Activated CD4-positive, alpha-beta T cell treated with anti-CD3 and anti-CD28 coated beads for 24 hours (primary cell): Measurements from ENCODE around the gene AOC1.
"Not testable (repeated sequence)": the region's sequence is repeated elsewhere in the genome, so short reads cannot be mapped to it uniquely, and the experiment has no call there.

Source experiments
- DNase-seq, 2 donors: peaks; one replicate each; pipeline ENCODE4 v3.0.0-alpha.2; 2020; ENCODE audit warnings: low read depth in 2 of 2

The AOC1 gene, protein sequence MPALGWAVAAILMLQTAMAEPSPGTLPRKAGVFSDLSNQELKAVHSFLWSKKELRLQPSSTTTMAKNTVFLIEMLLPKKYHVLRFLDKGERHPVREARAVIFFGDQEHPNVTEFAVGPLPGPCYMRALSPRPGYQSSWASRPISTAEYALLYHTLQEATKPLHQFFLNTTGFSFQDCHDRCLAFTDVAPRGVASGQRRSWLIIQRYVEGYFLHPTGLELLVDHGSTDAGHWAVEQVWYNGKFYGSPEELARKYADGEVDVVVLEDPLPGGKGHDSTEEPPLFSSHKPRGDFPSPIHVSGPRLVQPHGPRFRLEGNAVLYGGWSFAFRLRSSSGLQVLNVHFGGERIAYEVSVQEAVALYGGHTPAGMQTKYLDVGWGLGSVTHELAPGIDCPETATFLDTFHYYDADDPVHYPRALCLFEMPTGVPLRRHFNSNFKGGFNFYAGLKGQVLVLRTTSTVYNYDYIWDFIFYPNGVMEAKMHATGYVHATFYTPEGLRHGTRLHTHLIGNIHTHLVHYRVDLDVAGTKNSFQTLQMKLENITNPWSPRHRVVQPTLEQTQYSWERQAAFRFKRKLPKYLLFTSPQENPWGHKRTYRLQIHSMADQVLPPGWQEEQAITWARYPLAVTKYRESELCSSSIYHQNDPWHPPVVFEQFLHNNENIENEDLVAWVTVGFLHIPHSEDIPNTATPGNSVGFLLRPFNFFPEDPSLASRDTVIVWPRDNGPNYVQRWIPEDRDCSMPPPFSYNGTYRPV

DNA sequence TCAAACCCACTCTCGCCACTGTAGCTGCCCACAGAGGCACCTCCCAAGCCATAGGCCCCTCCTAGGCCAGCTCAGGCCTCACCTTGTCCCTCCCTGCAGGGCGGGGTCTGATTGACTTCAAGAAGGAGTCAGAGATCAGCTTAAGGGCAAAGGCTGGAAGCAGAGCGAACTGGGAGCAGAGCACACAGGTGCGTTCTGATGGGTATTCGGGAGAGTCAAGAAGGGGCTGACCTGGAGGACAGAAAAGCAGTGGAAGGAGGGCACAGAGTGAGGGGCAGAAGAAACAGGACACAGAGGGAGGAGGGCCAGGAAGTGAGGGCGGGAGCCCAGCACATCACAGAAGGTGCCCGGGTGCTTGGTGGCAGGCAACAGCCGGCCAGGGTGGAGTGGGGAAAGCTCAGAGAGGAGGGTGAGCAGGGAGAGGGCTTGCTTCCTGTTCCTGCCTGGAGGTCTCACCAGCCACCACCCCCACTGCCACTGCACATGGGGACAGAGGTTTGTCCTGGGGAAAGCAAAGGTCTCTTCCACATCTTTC is at the start of gene AOC1:
Gene AOC1 (plus strand): TSS at position 147 of the 535 bp plus-strand sequence. CDS start 3,954 bp downstream, outside the sequence.
- DNase-seq, result no peak

DNA sequence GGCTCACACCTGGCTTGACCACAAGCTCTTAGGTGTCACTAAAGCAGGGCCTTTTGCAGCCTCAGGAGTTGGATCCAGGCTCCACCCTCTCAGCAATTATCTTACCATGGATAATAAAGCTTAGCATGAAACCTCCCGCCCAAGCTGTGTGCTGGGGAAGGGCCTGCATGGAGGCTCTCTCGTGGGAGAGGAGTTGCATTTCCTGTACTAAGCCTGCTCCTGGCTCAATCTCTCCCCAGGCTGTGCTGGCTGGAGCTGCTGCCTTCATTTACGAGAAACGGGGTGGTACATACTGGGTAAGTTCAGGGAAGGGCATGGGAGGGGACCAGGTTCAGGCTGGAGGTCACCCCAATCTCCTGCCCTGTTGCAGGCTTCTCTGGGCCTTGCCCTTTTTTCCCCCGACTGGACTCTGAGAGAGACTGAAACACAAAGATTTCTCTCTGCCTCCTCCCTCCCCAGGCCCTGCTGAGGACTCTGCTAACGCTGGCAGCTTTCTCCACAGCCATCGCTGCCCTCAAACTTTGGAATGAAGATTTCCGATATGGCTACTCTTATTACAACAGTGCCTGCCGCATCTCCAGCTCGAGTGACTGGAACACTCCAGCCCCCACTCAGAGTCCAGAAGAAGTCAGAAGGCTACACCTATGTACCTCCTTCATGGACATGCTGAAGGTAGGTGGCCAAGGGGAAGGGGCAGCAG is 49.0 kb upstream of the AOC1 start:
- no peak for DNase-seq

DNA sequence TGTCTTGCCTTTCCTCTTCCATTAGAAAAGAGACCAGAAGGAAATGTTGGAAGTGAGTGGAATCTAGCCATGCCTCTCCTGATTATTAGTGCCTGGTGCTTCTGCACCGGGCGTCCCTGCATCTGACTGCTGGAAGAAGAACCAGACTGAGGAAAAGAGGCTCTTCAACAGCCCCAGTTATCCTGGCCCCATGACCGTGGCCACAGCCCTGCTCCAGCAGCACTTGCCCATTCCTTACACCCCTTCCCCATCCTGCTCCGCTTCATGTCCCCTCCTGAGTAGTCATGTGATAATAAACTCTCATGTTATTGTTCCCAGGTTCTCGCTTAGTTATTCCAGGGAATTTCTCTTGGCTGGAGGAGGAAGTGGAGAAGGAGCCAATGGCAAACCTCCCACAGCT is 47.5 kb upstream of the AOC1 start:
- no peak for DNase-seq

DNA sequence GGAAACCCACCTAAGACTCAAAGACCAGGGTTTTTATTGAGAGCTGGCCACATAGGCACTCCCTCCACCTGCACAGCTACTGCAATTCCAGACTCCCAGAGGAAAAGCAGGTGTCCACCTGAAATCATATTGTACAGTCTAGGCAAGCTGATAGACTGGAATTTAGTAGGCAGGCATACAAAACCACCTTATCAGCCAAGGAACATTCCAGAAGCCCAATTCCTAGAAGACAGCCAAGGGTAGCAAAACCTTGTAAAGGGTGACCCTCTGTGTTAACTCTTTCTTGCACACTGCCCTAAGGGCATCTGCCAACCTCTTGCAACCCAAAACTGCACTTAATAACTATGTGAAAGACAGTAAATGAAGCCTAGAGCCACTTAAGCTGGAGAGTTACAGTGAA is 46.5 kb upstream of the AOC1 start:
- no peak for DNase-seq

DNA sequence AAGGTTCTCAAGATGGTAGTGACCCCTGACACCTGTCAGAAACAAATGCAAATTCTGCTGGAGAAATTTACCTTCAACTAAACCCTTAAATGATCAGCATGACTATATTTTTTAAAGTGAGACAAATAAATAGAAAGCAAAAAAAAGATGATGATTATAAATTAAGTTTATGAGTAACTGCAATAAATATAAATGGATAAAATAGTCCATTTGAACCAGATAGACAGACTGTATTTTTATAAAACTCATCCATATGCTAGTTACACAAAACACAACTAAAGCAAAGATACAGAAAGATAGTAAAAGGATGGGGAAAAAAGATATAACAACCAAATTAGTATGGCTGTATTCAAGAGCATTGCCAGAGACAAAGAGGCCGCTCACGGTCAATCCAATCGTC is 45.9 kb upstream of the AOC1 start:
- DNase-seq, result no peak

DNA sequence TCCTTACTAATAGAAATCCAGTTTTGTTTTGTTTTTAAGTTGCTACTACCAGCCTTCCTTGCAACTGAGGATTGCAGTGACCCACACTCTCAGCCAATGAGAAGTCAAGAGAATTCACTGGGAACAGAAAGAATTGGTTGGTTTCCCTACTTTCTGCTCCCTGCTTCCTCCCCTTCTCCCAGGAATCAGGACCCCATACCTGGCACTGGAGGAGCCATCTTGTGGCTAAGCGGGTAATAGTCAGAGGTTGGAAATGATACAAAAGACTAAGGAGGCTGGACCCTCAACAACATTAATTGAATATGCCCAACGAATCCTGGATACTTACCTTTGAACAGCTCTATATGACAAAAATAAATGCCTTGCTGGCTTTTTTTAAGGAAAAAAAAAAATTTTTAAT is 45.5 kb upstream of the AOC1 start:
- DNase-seq, result no peak

DNA sequence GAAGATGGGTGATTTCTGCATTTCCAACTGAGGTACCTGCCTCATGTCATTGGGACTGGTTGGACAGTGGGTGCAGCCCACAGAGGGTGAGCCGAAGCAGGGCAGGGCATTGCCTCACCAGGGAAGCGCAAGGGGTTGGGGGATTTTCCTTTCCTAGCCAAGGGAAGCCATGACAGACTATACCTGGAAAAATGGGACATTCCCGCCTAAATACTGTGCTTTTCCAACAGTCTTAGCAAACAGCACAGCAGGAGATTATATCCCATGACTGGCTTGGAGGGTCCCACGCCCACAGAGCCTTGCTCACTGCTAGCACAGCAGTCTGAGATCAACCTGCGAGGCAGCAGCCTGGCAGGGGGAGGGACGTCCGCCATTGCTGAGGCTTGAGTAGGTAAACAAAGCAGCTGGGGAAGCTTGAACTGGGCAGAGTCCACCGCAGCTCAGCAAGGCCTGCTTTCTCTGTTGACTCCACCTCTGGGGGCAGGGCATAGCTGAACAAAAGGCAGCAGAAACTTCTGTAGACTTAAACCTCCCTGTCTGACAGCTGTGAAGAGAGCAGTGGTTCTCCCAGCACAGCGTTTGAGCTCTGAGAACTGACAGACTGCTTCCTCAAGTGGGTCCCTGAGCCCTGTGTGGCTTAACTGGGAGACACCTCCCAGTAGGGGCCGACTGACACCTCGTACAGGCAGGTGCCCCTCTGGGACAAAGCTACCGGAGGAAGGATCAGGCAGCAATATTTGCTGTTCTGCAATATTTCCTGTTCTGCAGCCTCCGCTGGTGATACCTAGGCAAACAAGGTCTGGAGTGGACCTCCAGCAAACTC is 44.5 kb upstream of the AOC1 start:
- DNase-seq, result not testable (repeated sequence)

DNA sequence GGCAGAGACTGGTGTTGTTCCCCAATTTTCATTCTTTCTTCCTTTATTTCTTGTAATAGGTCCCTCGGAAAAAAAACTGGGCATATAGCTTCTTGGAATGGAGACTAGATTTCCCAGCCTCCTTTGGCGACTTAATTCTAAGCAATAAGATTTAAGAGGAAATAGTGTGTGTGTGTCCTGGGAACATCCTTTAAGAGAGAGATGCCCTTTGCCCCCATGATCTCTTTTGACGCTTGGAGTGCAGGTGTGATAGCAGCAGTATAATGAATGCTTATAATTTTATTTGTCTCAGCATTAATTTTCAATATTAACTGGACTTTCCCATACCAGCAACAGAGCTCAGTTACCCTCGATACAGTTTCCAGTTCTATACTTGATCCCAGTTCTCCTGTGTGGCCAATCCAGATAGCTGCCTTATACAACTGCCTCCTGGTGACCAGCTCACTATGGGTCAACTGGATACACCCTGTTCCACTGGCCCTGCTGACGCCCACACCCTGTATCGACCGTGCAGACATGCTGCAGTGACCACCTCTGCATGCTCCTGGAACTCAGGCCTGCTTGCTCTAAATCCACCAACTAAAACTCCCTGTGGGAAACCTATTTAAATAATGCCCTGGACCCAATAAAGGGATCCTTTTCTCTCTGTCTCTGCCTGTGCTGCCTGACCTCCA is 37.9 kb upstream of the AOC1 start:
- no peak for DNase-seq

DNA sequence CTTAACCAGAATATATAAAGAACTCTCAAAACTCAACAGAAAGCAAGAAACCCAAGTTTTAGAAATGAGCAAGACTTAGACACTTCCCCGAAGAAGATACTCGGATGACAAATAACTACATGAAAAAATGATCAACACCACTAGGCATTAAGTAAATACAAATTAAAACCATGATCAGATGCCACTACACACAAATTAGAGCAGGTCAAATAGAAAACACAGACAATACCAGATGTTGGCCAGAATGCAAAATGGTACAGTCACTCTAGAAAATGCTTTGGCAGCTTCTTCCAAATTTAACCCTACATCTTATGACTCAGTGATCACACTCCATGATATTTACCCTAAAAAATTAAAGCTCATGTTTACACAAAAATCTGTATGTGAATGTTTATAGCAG is 33.3 kb upstream of the AOC1 start:
- no peak for DNase-seq

DNA sequence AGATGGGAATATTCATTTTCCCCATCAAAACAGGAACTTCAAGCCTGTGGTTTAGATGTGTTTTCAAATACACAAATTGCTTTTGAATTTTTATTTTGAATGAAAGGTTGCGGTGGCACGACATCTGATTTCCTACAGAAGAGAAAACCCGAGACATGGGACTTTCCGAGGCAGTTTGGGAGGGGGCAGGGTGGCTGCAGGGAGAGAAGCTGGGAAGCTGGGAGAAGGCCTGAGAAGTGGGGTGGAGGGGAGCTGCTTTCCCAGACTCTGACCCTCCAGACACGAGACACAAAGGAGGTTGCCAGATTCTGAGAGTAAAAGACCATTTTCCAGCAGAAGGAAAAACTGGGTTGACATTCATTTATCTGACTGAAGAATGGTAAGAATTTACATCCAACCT is 32.2 kb upstream of the AOC1 start:
- no peak for DNase-seq

DNA sequence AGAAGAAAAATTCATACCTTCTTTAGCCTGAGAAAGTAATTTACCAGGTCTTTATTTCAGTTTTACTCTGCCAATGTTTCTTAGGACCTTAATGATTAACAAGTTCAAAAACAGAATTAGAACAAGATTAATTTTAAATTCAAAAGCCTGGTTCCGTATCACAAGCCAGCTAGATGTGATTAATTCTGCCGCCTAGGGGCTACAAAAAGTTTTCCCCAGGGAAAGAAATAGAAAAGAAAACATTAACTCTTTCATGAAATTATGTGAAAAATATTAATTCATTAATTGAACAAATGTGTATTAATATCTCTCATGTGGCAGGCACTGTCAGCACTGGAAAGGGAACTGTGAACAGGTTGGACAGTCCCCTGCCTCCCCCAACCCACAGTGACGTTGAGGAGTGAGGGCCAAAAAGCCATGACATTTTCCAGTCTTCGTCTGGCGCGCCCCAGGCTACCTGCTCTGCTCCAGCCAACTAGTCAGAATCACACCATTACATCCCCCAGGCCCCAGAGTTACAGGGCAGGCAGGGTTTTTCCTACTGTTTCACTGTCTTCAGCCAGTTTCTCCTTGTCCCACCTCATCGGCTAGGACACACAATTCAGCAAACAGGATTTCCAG is 31.6 kb upstream of the AOC1 start:
- no peak for DNase-seq

DNA sequence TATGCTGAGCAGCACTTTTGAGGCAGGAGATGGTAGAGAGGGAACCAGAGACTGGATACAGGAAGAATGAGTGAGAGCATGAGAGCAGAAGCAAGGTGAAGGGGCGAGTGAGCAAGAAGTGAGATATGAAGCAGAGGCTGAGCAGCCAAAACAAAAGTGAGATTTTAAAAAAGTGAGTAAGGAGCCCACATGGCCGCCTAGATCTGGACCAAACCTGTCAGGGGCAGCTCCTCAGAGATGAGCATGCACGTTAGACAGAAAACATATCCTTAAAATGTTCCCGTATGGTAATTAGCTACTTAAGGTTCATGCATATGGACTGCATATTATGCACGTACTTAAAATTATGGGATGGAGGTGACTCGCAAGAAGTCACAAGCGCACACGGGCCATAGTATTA is 29.3 kb upstream of the AOC1 start:
- no peak for DNase-seq

DNA sequence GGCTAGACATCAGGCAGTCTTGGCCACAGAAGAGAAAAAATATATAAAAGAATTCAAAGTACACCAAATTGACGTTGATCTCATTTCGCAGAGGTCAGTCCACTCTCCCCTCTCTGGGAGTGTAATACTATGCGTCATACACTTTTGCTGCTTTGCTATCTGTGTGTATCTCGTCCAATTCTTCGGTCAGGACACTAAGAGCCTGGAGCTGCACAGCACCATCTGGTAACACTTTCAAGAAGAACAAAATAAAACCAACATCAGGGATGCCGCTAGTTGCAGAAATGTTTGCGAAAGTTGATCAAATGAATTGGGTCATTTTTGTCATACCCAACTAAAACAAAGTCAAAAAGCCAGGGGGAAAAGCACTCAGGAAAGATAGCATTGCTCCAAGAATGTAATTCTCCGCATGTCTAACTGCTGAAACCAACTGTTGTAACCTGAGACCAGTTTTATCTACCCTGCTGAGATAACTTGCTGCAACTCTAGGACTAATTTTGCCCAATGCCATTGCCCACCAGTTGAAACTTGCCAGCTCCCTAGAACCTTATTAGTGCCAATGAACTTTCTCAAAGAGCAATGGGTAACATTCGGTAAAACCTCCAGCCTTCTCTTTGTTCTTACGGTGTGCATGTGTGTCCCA is 28.7 kb upstream of the AOC1 start:
- DNase-seq, result no peak

DNA sequence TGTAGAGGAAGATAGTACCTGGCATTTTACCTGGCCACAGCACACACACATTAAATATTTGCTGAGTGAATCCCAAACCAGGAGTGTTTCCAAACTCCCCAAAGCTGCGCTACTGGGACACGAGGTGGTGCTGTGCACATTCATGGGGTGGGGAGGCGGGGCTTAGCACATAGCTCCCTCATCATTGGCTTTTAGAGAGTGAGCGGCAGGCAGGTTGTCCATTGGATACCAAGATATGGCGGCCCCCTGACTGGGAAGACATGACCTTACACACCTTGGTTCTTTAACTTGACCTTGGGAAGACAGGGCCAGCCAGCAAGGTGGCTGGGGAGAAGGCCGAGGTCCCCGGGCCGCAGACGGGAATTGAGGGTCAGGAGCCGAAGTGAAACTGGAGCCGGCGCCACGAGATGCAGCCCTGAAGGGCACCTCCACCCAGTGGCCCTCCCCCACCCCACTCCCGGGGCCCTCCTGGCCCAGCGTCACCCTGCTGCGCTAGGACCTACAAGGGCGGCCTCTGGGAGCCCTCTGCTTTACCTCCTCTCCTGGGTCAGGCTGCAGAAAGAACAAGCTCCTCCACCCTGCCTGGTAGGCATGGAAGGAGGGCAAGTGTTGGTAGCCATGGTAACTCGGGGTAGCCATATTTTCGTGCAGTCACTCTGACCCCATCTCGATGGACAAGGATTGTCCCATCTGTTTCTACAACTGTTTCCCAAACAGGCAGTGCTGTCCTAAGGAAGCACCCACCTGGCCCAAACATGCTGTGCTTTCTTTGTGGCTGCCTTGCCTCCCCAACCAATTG is 27.7 kb upstream of the AOC1 start:
- no peak for DNase-seq

DNA sequence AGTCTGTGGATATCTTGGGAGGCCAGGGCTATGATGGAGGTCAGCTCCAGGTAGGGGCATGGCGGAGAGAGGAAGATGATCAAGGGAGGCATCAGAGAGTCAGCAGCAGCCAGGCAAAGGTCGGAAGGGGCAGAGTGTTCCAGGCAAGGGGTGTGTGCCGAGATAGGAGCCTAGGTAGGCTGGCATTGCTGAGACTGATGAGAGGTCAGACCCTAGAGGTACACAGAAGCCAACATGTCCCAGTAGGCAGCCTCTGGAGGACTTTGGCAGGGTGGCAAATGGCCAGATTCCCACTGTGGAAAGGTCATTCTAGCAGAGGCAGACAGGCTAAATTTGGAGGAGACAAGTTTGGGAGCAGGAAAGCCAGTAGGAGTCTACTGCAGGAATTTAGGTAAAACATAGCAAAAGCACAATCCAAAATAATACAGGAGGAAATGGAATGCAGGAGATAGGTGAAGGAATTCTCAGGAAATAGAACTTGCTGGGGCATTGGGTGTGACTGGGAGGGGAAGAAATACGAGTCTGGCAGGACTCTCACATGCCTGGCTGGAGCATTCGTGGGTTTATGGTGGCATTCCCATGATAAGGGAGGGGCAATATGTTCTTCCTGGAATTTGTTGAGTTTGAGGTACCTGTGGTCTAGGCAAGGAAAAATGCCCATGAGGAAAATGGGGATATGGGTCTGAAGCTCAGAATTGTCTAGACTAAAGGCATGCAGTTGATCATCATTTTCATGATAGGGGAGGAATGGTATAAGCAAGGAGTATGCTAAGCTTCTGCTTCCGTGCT is 26.1 kb upstream of the AOC1 start:
- DNase-seq, result no peak

DNA sequence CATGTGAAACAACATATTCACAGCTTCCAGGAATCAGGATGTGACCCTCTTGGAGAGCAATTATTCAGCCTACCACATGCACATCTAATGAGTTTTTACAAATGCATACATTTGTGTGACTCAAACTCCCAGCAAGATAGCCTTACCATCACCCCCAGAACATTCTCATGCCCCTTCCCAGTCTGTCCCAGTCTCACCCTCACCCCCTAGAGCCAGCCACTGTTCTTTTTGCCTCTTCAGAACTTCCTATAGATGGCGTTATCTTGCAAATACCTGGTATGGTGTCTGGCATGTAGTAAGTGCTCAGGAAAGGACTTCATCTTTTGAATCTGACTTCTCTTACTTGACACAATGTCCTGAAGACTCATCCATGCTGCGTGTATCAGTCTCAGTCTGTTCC is 23.9 kb upstream of the AOC1 start:
- no peak for DNase-seq

DNA sequence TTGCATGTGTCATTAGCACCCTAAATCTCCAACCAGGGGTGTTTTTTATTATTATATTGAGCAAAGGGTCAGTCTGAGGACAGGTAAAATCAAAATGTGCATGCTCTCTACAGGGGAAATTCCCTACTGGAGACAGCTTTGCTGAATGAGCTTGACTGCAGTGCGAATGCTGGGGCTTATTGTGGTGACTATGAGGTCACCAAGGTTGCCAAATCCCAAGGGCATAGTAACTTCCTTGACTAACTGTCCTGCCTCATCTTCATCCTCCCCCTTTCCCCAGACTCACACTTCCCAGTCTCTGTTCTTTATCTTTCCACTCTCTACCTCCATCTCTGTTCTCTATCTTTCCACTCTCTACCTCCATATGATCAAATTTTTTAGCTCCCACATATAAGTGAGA is 22.9 kb upstream of the AOC1 start:
- DNase-seq, result no peak

DNA sequence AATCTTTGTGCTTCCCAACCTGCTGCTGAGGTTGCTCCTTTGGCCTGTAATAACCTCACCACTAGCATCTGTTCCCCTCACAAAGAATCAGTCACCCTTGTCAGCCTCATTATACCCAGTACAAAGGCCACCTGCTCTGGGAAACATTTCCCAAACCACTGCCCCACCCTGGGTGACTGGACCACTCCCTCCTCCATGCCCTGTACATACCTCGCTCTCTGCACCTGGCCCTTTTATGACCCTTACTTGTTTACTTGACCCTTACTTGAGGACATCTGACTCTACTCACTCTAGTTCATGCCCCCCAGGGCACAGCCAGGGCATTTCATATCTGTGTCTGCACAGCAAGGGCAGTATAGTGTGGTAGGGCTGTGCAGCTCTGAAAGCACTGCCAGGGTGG is 21.4 kb upstream of the AOC1 start:
- no peak for DNase-seq
